Smooth muscle cell (in vitro differentiated cells): ENCODE data around the gene COL2A1. TPM values are rescaled to one million over a fixed set of nuclear protein-coding genes. Genes with fewer than 3 reads are reported as not detected.

ENCODE experiments used
- DNase-seq: peaks from one replicate; lab custom pipeline; 2025; ENCODE audit not compliant: unreplicated experiment; lab: John Stamatoyannopoulos, UW
- H2AFZ ChIP-seq: fragments of 200-600 bp; sonication (generic); 2 replicates; pipeline ENCODE4 v1.6.0; 2016; ENCODE audit warnings: antibody characterized with exemption, low read depth, mild to moderate bottlenecking
- H3F3A ChIP-seq: fragments of 200-600 bp; sonication (generic); 2 replicates; pipeline ENCODE4 v1.6.0; 2017; ENCODE audit warnings: antibody characterized with exemption, low read depth
- H3K27ac ChIP-seq: fragments of 200-600 bp; sonication (generic); 2 replicates; pipeline ENCODE4 v1.5.1; 2016; ENCODE audit warnings: low read depth, mild to moderate bottlenecking
- H3K27me3 ChIP-seq: fragments of 200-600 bp; sonication (generic); 2 replicates; pipeline ENCODE4 v1.6.1; 2016; ENCODE audit warnings: low read depth, mild to moderate bottlenecking
- H3K36me3 ChIP-seq: fragments of 200-600 bp; sonication (generic); 2 replicates; pipeline ENCODE4 v1.5.1; 2016; ENCODE audit warnings: low read depth
- H3K4me1 ChIP-seq: fragments of 200-600 bp; sonication (generic); 2 replicates; pipeline ENCODE4 v1.5.1; 2016; ENCODE audit warnings: low read depth
- H3K4me2 ChIP-seq: fragments of 200-600 bp; sonication (generic); 2 replicates; pipeline ENCODE4 v1.6.0; 2016; ENCODE audit warnings: mild to moderate bottlenecking
- H3K4me3 ChIP-seq: fragments of 200-600 bp; sonication (generic); 2 replicates; pipeline ENCODE4 v1.5.1; 2016; ENCODE audit warnings: mild to moderate bottlenecking
- H3K79me2 ChIP-seq: fragments of 200-600 bp; sonication (generic); 2 replicates; pipeline ENCODE4 v1.6.0; 2016; ENCODE audit warnings: low read depth, mild to moderate bottlenecking
- H3K9ac ChIP-seq: fragments of 200-600 bp; sonication (generic); 2 replicates; pipeline ENCODE4 v1.6.0; 2016; ENCODE audit warnings: low read depth
- H3K9me3 ChIP-seq: fragments of 200-600 bp; sonication (generic); replicated peaks from 2 replicates; pipeline ENCODE4 v1.5.1; 2016; ENCODE audit warnings: low read depth
- H4K20me1 ChIP-seq: fragments of 200-600 bp; sonication (generic); 2 replicates; pipeline ENCODE4 v1.6.0; 2016; ENCODE audit warnings: low read depth
- WGBS: methylation state at CpG from one replicate; pipeline ENCODE4 v1.1.7; 2016; ENCODE audit warnings: low lambda C conversion rate; 5-methylcytosine and 5-hydroxymethylcytosine counted together
- polyA plus RNA-seq: library from polyadenylated mRNA; unstranded; fragments of >200 nt; fragmentation: Nextera tagmentation; extraction: Ambion mirVana; gene quantifications from 2 replicates; pipeline ENCODE4 v1.2.1, GENCODE V29; 2016
- total RNA-seq: library from RNA; depleted of rRNA; stranded (reverse); fragments of >200 nt; gene quantifications from 2 replicates; pipeline ENCODE4 v1.2.3, GENCODE V29; 2014
- TF ChIP-seq, protein P1 (sequence below): fragments of 200-600 bp; sonication (generic); IDR thresholded peaks from 2 replicates; pipeline ENCODE4 v1.5.1; 2017; ENCODE audit warnings: borderline replicate concordance, mild to moderate bottlenecking, antibody characterized with exemption; ENCODE audit not compliant: insufficient read depth, poor library complexity, severe bottlenecking

Gene COL2A1
- total and polyA plus RNA-seq, 2 experiments from 2014 or later, result 1.6 to 8.6 TPM

DNA sequence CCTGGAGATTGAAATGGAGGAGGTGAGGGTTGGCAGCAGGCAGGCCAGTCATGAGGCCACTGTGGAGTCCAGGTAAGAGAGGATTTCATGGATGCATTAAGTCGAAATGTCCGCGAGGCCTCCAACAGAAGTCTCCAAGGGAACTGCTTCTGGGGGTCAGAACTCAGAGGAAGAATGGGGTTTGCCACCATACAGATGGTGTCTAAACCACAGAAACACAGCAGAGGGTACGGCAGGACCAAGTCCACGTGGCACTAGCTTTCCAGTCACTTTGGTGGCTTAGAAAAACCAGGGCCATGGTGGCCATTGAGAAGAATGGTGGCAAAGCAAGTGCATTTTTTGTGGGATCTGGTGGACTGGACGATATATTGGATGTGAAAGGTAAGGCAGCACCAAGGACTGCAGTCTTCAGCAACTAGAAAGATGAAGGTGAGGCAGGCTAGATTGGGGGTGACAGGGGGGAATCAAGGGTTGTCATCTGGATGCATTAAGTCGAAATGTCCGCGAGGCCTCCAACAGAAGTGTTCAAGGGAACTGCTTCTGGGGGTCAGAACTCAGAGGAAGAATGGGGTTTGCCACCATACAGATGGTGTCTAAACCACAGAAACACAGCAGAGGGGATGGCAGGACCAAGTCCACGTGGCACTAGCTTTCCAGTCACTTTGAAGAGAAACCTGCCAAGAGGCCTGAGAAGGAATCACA, 63.4 kb downstream of the COL2A1 start:
- DNase-seq, result no peak
- H3K36me3 ChIP-seq, result no peaks in the 10 kb centered on the region
- no peaks in the 10 kb centered on the region for H3K79me2 ChIP-seq
- no peaks in the 10 kb centered on the region for H3K4me1 ChIP-seq
- H3K9ac ChIP-seq, result no peak overlapping the region
- H3K27ac ChIP-seq, result no peak overlapping the region
- H3K4me3 ChIP-seq, result no peak overlapping the region
- WGBS, result 95% methylated on average over 10 of the region's 10 CpGs
- peaks cover 4% of the 10 kb centered on the region for H3F3A ChIP-seq
- H4K20me1 ChIP-seq, result no peaks in the 10 kb centered on the region
- H3K4me2 ChIP-seq, result no peak overlapping the region
- TF ChIP-seq, protein P1, sequence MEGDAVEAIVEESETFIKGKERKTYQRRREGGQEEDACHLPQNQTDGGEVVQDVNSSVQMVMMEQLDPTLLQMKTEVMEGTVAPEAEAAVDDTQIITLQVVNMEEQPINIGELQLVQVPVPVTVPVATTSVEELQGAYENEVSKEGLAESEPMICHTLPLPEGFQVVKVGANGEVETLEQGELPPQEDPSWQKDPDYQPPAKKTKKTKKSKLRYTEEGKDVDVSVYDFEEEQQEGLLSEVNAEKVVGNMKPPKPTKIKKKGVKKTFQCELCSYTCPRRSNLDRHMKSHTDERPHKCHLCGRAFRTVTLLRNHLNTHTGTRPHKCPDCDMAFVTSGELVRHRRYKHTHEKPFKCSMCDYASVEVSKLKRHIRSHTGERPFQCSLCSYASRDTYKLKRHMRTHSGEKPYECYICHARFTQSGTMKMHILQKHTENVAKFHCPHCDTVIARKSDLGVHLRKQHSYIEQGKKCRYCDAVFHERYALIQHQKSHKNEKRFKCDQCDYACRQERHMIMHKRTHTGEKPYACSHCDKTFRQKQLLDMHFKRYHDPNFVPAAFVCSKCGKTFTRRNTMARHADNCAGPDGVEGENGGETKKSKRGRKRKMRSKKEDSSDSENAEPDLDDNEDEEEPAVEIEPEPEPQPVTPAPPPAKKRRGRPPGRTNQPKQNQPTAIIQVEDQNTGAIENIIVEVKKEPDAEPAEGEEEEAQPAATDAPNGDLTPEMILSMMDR, result no peak
- H2AFZ ChIP-seq, result no peak overlapping the region
- H3K9me3 ChIP-seq, result no peaks in the 10 kb centered on the region
- H3K27me3 ChIP-seq, result no peaks in the 10 kb centered on the region

DNA sequence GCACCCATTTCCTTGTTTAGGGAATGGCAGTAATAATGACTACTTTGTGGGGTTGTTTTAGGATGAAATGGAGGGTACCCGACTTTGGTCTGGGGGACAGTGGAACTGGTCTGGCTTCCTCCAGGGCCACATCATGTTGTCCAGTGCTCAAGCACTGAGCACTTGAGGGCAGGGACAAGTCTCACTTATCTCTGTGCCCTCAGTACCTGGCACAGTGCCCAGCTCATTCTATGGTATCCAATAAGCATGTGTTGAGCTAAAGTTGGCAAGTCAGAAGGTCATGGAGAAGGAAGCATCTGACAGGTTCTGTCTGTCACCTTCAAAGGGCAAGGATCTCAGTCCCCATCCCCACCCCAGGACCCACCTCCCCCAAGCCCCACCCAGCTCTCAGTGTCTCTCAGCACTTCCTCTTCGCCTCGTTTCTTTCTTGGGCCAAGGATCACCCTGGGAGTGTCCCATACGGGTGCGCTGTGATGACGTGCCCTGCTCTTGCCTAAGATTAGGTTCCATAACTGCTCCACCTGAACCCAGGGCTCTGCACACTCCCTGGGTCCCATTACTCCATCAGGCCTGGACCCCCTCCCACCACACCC, 65.2 kb downstream of the COL2A1 start:
- 95% methylated on average over 4 of the region's 6 CpGs for WGBS
- H3K4me3 ChIP-seq, result no peak overlapping the region
- no peak overlapping the region for H3K9ac ChIP-seq
- DNase-seq, result no peak
- H3K9me3 ChIP-seq, result no peaks in the 10 kb centered on the region
- TF ChIP-seq, protein P1, result no peak
- peaks cover 3% of the 10 kb centered on the region for H3K4me1 ChIP-seq
- H3K4me2 ChIP-seq, result peak overlapping the region; percentile 61
- H3K27me3 ChIP-seq, result no peaks in the 10 kb centered on the region
- no peaks in the 10 kb centered on the region for H3K79me2 ChIP-seq
- peaks cover 11% of the 10 kb centered on the region for H3F3A ChIP-seq
- no peak overlapping the region for H3K27ac ChIP-seq
- no peaks in the 10 kb centered on the region for H4K20me1 ChIP-seq
- no peak overlapping the region for H2AFZ ChIP-seq
- no peaks in the 10 kb centered on the region for H3K36me3 ChIP-seq

GRCh38 chr12:47938594-47938993, 65.7 kb downstream of the COL2A1 start:
- Histone ChIP-seq H3K27ac (no peak overlapping the region), H2AFZ (no peak overlapping the region), H3K9me3 (no peaks in the 10 kb centered on the region), H3K4me3 (no peak overlapping the region), H3K79me2 (no peaks in the 10 kb centered on the region), H3K9ac (no peak overlapping the region), H4K20me1 (no peaks in the 10 kb centered on the region), H3F3A (peaks cover 11% of the 10 kb centered on the region), H3K4me1 (peaks cover 3% of the 10 kb centered on the region), H3K36me3 (no peaks in the 10 kb centered on the region), H3K27me3 (no peaks in the 10 kb centered on the region), H3K4me2 (peak overlapping the region; percentile 61)
- 88% methylated on average over 4 of the region's 4 CpGs for WGBS
- DNase-seq, result no peak
- TF ChIP-seq, protein P1, result no peak

- Histone ChIP-seq H3K4me2 (peak overlapping the region; percentile 61), H3K36me3 (no peaks in the 10 kb centered on the region), H3K27ac (peak overlapping the region; percentile 14), H3F3A (peaks cover 11% of the 10 kb centered on the region), H3K4me3 (no peak overlapping the region), H3K79me2 (no peaks in the 10 kb centered on the region), H3K9ac (no peak overlapping the region), H2AFZ (no peak overlapping the region), H4K20me1 (no peaks in the 10 kb centered on the region), H3K4me1 (peaks cover 3% of the 10 kb centered on the region), H3K9me3 (no peaks in the 10 kb centered on the region), H3K27me3 (no peaks in the 10 kb centered on the region)
- no peak for DNase-seq
- WGBS, result 76% methylated on average over 1 of the region's 1 CpG
- TF ChIP-seq, protein P1, result no peak
Observed at GRCh38 chr12:47938093-47938492, 66.2 kb downstream of the COL2A1 start.
